GM21786 (cell line): ENCODE measurements around the gene GLI1.
A peak's percentile ranks its signal among the peaks of the same experiment; 100 is the strongest.

ENCODE experiments used
- ATAC-seq: cut with Tn5 transposase; IDR thresholded peaks from one replicate; pipeline ENCODE4 v1.9.1; 2021; ENCODE audit not compliant: unreplicated experiment

GLI1 gene

GRCh38 chr12:57518176-57518919 lies 58.8 kb downstream of the GLI1 start:
- no peak for ATAC-seq

GRCh38 chr12:57518920-57519795 lies 59.6 kb downstream of the GLI1 start:
- ATAC-seq: no peak

- ATAC-seq: peak; percentile 3
Observed at GRCh38 chr12:57519796-57520052, 60.1 kb downstream of the GLI1 start.

GRCh38 chr12:57520053-57520818 lies 60.7 kb downstream of the GLI1 start, which contains the start of gene DDIT3:
TSS of gene DDIT3 (minus strand) at chr12:57520514. CDS start at chr12:57517406, 3,108 bp downstream.
- peak; percentile 64 for ATAC-seq

- ATAC-seq: no peak
Observed at GRCh38 chr12:57521525-57522010, 62.0 kb downstream of the GLI1 start.
